GM08714 (cell line): Measurements from ENCODE around the gene DUSP19.
A peak's percentile ranks its signal among the peaks of the same experiment; 100 is the strongest.
"Not testable (repeated sequence)": the region's sequence is repeated elsewhere in the genome, so short reads cannot be mapped to it uniquely, and the experiment has no call there.

Experiments used
- H3K4me3 ChIP-seq: fragments of 200-500 bp; sonication (Bioruptor generic); 2 replicates; pipeline ENCODE4 v1.5.1; 2014; ENCODE audit warnings: mild to moderate bottlenecking, low read length, inconsistent platforms
- ZNF274 ChIP-seq: IDR thresholded peaks from 2 replicates; pipeline ENCODE4 v1.6.1; 2012; ENCODE audit warnings: mild to moderate bottlenecking, low read depth, low read length

DUSP19 gene

DNA sequence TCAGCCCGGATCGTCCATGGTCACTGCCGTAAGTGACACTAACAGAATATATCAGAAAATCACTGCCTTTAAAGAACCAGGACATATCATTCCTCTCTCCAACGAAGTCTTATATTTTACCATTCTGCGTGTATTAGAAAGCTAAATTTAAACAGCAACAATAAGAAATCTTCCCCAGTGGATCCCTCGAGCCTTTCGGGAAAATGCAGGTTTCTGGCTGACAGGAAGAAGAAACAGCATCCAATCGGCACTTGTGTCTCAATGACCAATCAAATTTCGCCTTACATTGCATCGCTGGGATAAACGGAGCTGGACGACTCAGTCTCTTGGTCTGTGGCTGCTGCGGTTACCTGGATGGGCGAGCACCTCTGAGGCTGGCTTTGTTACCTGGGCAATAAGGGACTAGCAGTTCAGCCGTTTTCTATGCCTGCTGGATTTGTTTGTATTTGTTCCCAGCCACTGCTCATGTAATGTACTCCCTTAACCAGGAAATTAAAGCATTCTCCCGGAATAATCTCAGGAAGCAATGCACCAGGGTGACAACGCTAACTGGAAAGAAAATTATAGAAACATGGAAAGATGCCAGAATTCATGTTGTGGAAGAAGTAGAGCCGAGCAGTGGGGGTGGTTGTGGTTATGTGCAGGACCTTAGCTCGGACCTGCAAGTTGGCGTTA is at the start of gene DUSP19:
DUSP19 (plus strand) TSS at position 284 of the 675 bp plus-strand sequence; CDS start at position 471, 187 bp downstream.
- no peak for TF ChIP-seq ZNF274
- peak within 1 kb of the TSS; percentile 97 for H3K4me3 ChIP-seq

GRCh38 chr2:183029219-183029618 is 49.3 kb upstream of the DUSP19 start:
- TF ChIP-seq ZNF274: no peak
- H3K4me3 ChIP-seq: no peak overlapping the region

- no peak overlapping the region for H3K4me3 ChIP-seq
- TF ChIP-seq ZNF274: no peak
Observed at GRCh38 chr2:183031911-183032794, 46.4 kb upstream of the DUSP19 start.

GRCh38 chr2:183033951-183034350 is 44.6 kb upstream of the DUSP19 start:
- no peak for TF ChIP-seq ZNF274
- H3K4me3 ChIP-seq: no peak overlapping the region

GRCh38 chr2:183034806-183035205 is 43.7 kb upstream of the DUSP19 start:
- TF ChIP-seq ZNF274: no peak
- H3K4me3 ChIP-seq: no peak overlapping the region

DNA sequence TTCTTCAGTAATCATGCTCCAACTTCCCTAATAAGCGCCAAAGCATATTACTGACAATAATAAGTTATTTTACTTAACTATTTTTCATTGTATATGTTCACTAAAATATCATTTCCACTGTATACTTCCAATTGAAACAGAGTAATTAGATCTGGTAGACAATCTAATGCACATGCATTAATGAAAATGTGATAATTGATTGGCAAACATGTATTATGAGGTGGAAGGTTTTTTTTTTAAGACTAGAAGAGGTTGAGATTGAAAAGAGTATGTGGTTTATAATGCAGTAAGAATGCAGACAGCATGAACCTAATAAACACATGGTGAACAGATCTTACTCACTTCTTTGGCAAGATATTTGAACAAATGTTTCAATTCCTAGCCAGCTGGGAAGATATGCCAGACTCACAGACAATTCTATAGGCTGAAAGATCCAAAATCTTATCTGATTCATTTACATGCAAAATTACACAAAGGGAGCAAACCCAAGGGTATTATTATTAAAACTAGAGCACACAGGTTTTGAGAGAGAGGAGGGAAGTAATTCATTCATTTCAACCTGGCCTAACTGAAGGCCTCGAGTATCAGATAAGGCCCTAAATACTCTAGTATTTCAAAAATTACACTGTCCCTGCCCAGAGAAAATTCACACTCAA is 43.1 kb upstream of the DUSP19 start:
- TF ChIP-seq ZNF274: no peak
- no peak overlapping the region; the same call in 1 of the 2 replicates for H3K4me3 ChIP-seq

GRCh38 chr2:183035954-183036669 is 42.4 kb upstream of the DUSP19 start:
- peak overlapping the region; percentile 18; the same call in 1 of the 2 replicates for H3K4me3 ChIP-seq
- TF ChIP-seq ZNF274: no peak

DNA sequence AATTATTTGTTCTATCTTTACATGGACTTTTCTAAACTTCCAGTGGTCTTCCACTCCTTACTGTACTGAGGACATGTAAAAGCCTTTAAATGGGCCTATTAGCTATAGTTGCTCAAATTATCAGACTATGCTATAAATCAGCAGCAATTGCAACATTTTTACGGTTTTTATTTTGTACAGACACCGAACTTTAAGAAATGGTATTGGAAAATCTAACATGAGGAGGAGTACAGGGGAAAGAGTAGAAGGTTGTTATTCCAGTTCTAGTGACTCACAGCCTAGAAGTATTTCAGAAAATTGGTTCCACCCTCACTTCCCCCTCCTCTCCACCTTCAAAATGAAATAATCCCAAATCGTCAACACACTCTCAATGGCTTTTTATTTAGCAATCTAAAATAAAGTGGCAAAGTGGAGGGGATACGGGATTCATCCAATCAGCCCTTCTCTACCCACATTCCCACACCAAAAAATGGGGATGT is 41.4 kb upstream of the DUSP19 start:
- H3K4me3 ChIP-seq: peak overlapping the region; percentile 66
- no peak for TF ChIP-seq ZNF274

- peak overlapping the region; percentile 66 for H3K4me3 ChIP-seq
- no peak for TF ChIP-seq ZNF274
Observed at GRCh38 chr2:183037553-183038340, 40.8 kb upstream of the DUSP19 start.

- TF ChIP-seq ZNF274: no peak
- H3K4me3 ChIP-seq: peak within 1 kb of the TSS; percentile 66
Observed at GRCh38 chr2:183038341-183039300, 39.9 kb upstream of the DUSP19 start, which contains the start of gene NCKAP1. Gene NCKAP1 (minus strand): TSS chr2:183038457. CDS start chr2:183038099, 358 bp downstream.

DNA sequence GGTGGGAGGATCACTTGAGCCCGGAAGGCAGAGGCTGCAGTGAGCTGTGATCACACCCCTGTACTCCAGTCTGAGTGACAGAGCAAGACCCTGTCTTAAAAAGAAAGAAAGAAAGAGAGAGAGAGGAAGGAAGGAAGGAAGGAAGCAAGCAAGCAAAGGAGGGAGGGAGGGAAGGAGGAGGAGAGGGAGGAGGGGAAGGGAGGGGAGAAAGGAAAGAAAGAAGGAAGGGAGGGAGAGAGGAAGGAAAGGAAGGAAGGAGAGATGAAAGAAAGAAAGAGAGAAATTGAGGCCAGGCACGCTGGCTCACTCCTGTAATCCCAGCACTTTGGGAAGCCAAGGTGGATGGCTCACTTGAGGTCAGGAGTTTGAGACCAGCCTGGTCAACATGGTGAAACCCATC is 37.9 kb upstream of the DUSP19 start:
- no peak for TF ChIP-seq ZNF274

GRCh38 chr2:183043580-183043979 is 35.0 kb upstream of the DUSP19 start:
- H3K4me3 ChIP-seq: not testable (repeated sequence)

More for the DNA sequence above, 37.9 kb upstream of the DUSP19 start:
- no peak overlapping the region for H3K4me3 ChIP-seq

DNA sequence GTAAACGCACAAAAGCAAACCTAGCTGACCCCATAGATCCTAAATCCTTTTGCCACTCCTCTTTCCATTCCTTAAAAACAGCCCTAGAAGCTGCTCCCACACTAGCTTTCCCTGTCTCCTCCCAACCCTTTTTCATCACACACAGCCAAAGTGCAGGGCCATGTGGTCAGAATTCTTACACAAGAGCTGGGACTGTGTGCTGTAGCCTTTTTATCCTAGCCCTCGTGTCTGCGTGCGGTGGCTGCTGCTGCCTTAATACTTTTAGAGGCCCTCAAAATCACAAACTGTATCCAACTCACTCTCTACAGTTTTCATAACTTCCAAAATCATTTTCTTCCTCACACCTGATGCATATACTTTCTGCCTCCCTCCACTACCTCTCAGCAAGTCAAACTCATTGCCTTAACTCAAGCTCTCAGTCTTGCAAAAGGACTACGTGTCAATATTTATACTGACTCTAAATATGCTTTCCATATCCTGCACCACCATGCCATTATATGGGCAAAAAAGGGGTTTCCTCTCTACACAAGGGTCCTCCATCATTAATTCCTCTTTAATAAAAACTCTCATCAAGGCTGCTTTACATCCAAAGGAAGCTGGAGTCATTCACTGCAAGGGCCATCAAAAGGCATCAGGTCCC is 30.9 kb upstream of the DUSP19 start:
- not testable (repeated sequence) for H3K4me3 ChIP-seq
